HG02885 (cell line): ENCODE results near the gene ASTN2.

Experiments
- ATAC-seq: cut with Tn5 transposase; IDR thresholded peaks from one replicate; pipeline ENCODE4 v1.9.1; 2021; ENCODE audit warnings: mild to moderate bottlenecking; ENCODE audit not compliant: unreplicated experiment, poor library complexity

The ASTN2 gene

GRCh38 chr9:117060963-117061362 is 353.9 kb downstream of the ASTN2 start:
- ATAC-seq, result no peak

DNA sequence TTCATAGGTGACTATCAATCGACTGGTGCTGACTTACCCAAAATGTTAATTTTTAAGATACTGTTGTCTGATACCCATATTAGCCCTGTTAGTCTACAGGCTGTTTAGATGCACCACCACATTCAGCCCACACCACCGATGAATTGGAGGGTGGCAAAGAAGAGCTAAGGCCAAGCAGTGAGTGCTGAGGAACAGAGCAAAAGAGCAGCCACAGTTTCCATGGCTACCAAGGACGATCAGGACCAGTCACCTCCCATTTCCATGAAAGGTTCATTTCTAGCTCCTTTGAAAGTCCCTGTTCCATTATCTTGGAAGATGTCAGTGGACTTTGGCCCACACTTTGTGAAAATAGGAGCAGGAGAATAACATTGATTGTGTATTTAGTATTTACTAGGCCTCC is 364.9 kb downstream of the ASTN2 start:
- ATAC-seq, result no peak

GRCh38 chr9:117046666-117047327 is 368.1 kb downstream of the ASTN2 start:
- ATAC-seq, result peak; percentile 57

DNA sequence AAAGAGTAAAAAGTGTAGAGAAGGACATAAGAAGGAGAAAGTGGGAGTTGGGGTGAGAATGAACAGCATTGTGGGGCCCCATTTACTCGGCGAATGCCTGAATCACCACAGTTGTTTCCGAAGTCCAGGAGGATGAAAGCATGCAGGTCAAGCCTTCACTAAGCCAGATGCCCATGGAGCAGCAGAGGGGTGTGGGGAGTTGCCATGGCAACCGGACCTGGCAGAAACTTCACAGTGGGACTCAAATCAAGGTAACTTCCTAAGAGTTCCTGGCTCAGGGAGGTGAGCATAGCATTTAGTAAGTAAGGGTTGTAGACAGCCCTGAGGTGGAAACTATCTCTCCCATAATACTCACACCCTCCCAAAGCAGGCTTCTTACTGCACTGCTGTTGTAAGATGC is 370.6 kb downstream of the ASTN2 start:
- no peak for ATAC-seq

GRCh38 chr9:117043159-117043558 is 371.7 kb downstream of the ASTN2 start:
- no peak for ATAC-seq

- ATAC-seq, result no peak
Measured at GRCh38 chr9:117035546-117035945, 379.3 kb downstream of the ASTN2 start.

DNA sequence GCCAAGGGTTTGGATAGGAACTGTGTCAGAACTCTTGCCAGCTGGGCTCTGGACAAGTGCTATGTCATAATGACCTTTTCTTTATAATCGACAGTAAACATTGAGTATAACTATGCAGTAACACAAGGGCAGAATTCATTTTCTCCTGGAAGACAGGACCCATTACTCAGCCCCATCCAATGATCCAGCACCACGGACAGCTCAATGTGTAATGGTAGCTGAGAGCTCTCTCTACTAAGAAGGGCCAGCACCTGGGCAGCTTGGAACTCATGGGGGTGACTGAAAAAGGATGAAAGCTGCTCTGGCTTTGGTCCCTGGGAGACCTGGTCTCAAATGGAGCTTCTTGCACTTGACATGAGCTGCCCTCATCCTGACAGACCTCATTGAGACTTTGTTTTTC is 380.0 kb downstream of the ASTN2 start:
- no peak for ATAC-seq

- no peak for ATAC-seq
Measured at GRCh38 chr9:117030254-117030768, 384.5 kb downstream of the ASTN2 start.

DNA sequence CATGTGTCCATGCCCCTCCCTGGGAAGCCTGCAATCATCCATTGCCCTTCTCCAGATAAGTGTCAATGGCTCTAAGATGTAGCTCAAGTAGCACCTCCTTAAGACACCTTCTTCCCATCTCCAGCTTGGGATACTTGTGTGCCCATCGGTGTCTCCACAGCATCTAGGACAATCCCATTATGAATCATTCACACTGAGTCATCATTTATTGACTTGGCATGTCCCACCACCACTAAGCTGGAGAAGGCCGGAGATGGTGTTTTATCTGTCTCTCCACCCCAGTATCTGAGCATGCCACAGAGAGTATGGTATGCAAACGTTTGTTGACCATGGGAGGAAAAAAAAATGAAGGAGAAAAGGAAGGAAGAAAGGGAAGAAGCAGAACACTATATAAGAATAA is 385.5 kb downstream of the ASTN2 start:
- no peak for ATAC-seq

GRCh38 chr9:117028103-117028858 is 386.6 kb downstream of the ASTN2 start:
- no peak for ATAC-seq

DNA sequence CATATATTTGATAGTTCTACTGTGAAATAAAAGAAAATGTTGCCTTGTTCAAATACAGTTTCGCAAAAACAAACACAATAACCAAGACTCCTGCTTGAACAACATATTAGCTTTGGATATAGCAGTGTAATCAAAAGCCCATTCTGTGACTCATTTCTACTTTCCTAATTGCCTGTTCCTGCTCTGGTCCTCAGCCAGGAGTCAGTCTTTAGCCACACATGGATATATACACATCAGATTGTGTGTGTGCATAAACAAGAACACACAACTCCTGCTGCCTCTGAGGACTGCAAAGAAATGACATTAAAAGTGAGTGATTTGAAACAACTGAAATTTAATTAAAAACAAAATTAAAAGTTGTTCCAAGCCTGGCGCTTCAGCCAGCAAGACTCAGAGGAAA is 393.0 kb downstream of the ASTN2 start:
- ATAC-seq, result no peak

DNA sequence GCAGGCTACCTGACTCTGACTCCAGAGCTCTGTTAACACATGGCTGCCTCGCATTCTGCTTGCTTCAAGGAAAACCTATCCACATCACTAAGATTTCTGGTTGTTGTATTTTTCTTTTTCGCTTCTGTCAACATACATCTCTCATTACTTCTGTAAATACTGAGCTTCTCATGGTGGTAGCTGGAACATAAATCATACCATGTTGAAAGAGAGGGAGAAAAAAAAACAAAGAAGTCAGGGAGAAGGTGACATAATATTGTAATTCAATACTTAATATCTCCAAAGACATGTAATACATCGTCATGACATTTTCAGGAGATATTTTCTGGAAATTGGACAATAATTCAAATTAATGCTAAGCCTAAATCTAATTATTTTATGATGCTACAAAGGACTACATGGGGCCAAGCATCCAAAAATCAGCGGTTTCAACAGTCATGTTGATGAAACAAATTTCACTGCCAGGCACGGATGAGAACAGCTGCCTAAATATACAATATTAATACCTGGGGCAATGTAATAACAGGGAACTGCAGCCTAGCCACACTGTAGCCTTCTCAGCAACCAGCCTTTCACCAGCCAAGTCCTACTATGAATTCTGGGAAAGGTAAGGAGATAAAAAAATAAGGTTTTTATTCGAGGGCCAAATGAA is 395.8 kb downstream of the ASTN2 start:
- ATAC-seq, result no peak

- no peak for ATAC-seq
Measured at GRCh38 chr9:117017414-117017985, 397.4 kb downstream of the ASTN2 start.

- ATAC-seq, result no peak
Measured at GRCh38 chr9:117014061-117014460, 400.8 kb downstream of the ASTN2 start.

DNA sequence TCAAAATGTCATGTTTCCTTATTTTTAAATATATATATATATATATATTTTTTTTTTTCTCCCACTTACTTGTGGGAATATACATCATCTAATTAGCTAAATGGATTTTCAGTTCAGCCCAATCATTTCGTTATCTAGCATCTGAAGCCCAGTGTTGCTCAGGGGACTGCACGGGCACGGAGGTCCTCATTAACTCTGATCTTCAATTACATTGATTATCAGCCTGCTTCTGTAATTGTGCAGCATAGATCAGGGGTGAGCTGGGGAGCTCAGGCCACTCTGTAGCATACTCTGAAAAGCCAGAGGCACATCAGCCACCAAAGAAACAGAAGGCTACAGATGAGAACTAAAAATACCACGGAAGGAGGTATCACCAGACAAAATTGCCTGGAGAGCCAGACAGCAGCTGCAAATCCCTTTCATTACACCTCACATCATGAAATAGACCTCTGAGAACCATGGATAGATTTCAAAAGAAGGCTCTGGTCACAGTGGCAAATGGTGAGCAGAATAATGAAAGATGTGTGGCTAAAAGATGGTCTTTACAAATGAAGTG is 401.3 kb downstream of the ASTN2 start:
- ATAC-seq, result no peak

DNA sequence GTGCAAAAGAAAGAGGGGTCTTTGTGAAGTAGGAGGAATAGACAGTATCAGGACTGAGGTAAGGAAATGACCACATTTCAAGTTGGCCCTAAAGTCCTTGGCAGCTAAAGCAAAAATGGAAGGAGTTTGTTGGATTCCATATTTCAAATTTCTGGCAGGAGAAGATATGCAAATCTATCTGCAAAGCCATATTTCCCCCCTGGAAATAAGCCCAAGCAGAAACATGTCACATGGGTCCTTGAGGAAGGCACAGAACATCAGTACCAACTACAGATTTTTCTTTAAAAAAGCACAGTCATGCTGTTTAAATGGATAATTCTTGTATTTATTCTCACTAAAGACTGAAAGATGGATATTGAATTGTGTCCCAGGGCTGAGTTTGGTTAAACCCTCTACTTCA is 404.8 kb downstream of the ASTN2 start:
- no peak for ATAC-seq

DNA sequence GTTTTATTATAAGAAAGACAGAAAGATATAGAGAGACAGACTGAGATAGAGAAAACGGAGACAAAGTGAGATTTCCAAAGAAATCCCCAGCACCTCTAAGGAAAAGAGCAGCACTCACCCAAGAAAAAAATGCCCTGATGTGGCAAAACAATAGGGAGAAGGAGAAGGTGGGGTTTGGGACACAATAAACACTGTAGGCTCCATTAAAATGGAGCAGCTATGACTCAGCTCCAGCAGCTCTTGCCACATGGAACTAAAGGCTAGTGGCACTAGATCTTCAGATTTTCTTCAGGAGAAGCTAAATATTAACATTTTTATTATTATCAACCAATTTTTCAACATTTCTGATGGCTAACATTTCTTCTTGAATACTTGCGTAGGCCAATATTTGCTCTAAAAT is 406.0 kb downstream of the ASTN2 start:
- ATAC-seq, result no peak

DNA sequence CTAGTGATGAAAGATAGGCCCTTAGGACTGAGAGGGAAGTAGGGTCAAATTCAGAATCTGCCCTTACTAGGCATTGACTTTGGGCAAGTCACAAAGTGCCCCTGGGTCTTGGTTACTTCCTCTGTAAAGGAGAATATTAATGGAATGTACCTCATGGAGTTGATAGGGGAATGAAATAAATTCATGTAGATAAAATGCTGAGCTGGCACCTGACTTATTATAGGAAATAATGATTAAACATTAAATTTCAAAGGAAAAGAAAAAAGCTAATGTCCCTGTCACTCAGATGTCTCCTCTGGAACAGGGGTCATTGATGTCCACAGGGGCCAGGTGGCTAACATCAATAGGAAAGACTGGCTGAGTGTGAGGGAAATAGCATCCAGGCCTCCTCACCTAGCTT is 406.4 kb downstream of the ASTN2 start:
- ATAC-seq, result no peak

DNA sequence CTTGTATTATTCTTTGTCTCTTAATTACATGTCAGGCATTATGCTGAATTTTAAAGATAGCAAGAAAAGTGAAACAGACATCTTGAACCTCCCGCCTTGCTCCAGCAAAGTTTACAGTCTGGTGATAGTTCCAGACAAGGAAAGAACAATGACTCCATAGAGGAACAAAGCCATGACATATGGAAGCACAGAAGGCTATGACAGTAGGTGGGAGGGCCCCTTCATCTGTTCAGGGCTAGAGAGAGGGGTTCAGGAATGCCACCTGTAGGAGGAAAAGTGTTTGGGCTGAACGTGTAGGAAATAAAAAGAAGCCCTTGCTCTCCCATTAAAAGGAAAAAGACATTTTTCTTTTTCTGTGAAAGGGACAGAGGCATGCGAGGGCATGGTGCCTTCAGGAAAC is 412.2 kb downstream of the ASTN2 start:
- ATAC-seq, result no peak

DNA sequence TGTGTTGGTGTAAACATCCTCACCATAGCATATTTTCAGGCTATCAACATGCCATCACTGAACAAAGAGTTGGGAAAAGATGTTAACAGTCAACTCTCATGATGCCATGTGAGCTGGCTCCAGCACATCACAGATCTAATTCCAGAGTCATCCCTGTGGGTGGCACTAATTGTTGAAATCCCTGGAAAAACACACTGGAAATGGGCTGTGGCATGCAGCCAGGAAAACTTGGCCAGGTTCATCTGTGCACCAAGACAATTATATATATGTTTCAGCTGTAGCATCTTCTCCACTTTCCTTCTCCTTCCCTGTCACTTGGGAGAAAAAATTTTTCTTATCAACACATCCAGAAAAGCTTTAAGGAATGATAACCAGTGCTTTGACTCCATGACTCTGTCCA is 414.0 kb downstream of the ASTN2 start:
- no peak for ATAC-seq
